Smooth muscle cell (in vitro differentiated cells): ENCODE measurements around the gene DPF3. TPM values are rescaled to one million over a fixed set of nuclear protein-coding genes. Genes with fewer than 3 reads are reported as not detected.

Experiments used
- DNase-seq: peaks from one replicate; lab custom pipeline; 2025; ENCODE audit not compliant: unreplicated experiment; lab: John Stamatoyannopoulos, UW
- H2AFZ ChIP-seq: fragments of 200-600 bp; sonication (generic); 2 replicates; pipeline ENCODE4 v1.6.0; 2016; ENCODE audit warnings: antibody characterized with exemption, low read depth, mild to moderate bottlenecking
- H3F3A ChIP-seq: fragments of 200-600 bp; sonication (generic); 2 replicates; pipeline ENCODE4 v1.6.0; 2017; ENCODE audit warnings: antibody characterized with exemption, low read depth
- H3K27ac ChIP-seq: fragments of 200-600 bp; sonication (generic); 2 replicates; pipeline ENCODE4 v1.5.1; 2016; ENCODE audit warnings: low read depth, mild to moderate bottlenecking
- H3K27me3 ChIP-seq: fragments of 200-600 bp; sonication (generic); 2 replicates; pipeline ENCODE4 v1.6.1; 2016; ENCODE audit warnings: low read depth, mild to moderate bottlenecking
- H3K36me3 ChIP-seq: fragments of 200-600 bp; sonication (generic); 2 replicates; pipeline ENCODE4 v1.5.1; 2016; ENCODE audit warnings: low read depth
- H3K4me1 ChIP-seq: fragments of 200-600 bp; sonication (generic); 2 replicates; pipeline ENCODE4 v1.5.1; 2016; ENCODE audit warnings: low read depth
- H3K4me2 ChIP-seq: fragments of 200-600 bp; sonication (generic); 2 replicates; pipeline ENCODE4 v1.6.0; 2016; ENCODE audit warnings: mild to moderate bottlenecking
- H3K4me3 ChIP-seq: fragments of 200-600 bp; sonication (generic); 2 replicates; pipeline ENCODE4 v1.5.1; 2016; ENCODE audit warnings: mild to moderate bottlenecking
- H3K79me2 ChIP-seq: fragments of 200-600 bp; sonication (generic); 2 replicates; pipeline ENCODE4 v1.6.0; 2016; ENCODE audit warnings: low read depth, mild to moderate bottlenecking
- H3K9ac ChIP-seq: fragments of 200-600 bp; sonication (generic); 2 replicates; pipeline ENCODE4 v1.6.0; 2016; ENCODE audit warnings: low read depth
- H3K9me3 ChIP-seq: fragments of 200-600 bp; sonication (generic); replicated peaks from 2 replicates; pipeline ENCODE4 v1.5.1; 2016; ENCODE audit warnings: low read depth
- H4K20me1 ChIP-seq: fragments of 200-600 bp; sonication (generic); 2 replicates; pipeline ENCODE4 v1.6.0; 2016; ENCODE audit warnings: low read depth
- WGBS: methylation state at CpG from one replicate; pipeline ENCODE4 v1.1.7; 2016; ENCODE audit warnings: low lambda C conversion rate; 5-methylcytosine and 5-hydroxymethylcytosine counted together
- polyA plus RNA-seq: library from polyadenylated mRNA; unstranded; fragments of >200 nt; fragmentation: Nextera tagmentation; extraction: Ambion mirVana; gene quantifications from 2 replicates; pipeline ENCODE4 v1.2.1, GENCODE V29; 2016
- total RNA-seq: library from RNA; depleted of rRNA; stranded (reverse); fragments of >200 nt; gene quantifications from 2 replicates; pipeline ENCODE4 v1.2.3, GENCODE V29; 2014
- TF ChIP-seq, protein P1 (sequence below): fragments of 200-600 bp; sonication (generic); IDR thresholded peaks from 2 replicates; pipeline ENCODE4 v1.5.1; 2017; ENCODE audit warnings: borderline replicate concordance, mild to moderate bottlenecking, antibody characterized with exemption; ENCODE audit not compliant: insufficient read depth, poor library complexity, severe bottlenecking

DPF3 gene
- total and polyA plus RNA-seq, 2 experiments from 2014 or later: 4.9 to 12.6 TPM

DNA sequence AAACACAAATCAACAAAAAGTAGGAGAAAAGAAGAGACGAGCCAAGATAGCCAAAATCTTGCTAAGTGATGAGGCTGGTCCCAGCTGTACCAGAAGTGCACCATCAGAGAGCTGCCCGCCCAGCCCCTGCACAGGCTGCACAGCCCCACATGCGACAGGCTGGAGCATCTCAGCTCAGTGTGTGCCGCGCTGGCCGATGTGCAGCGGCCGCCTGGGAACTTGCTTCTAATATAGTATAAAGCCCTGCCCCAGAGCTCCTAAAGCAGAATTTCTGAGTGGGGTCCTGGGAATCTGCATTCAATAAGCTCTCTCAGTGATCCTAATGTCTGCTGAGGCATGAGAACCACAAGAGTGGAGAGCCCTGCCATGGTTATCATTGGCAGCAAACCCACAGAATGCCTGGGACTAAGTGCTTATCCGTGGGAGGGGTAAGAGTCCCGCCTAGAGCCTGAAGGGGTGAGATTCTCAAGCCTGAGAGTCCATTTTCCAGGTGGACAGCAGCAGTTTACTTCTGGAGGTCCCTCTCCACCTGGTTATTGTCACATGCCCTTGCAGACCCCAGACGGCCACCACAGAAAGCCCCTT lies 171.6 kb downstream of the DPF3 start:
- Histone ChIP-seq H3K4me3 (no peak overlapping the region), H3K27ac (no peak overlapping the region), H3K27me3 (no peaks in the 10 kb centered on the region), H3K4me1 (no peaks in the 10 kb centered on the region), H3K9me3 (no peaks in the 10 kb centered on the region), H4K20me1 (no peaks in the 10 kb centered on the region), H3K36me3 (no peaks in the 10 kb centered on the region), H3K4me2 (no peak overlapping the region), H3K79me2 (no peaks in the 10 kb centered on the region), H3K9ac (no peak overlapping the region), H3F3A (no peaks in the 10 kb centered on the region), H2AFZ (no peak overlapping the region)
- DNase-seq: no peak
- WGBS: 80% methylated on average over 11 of the region's 11 CpGs
- TF ChIP-seq, protein P1, sequence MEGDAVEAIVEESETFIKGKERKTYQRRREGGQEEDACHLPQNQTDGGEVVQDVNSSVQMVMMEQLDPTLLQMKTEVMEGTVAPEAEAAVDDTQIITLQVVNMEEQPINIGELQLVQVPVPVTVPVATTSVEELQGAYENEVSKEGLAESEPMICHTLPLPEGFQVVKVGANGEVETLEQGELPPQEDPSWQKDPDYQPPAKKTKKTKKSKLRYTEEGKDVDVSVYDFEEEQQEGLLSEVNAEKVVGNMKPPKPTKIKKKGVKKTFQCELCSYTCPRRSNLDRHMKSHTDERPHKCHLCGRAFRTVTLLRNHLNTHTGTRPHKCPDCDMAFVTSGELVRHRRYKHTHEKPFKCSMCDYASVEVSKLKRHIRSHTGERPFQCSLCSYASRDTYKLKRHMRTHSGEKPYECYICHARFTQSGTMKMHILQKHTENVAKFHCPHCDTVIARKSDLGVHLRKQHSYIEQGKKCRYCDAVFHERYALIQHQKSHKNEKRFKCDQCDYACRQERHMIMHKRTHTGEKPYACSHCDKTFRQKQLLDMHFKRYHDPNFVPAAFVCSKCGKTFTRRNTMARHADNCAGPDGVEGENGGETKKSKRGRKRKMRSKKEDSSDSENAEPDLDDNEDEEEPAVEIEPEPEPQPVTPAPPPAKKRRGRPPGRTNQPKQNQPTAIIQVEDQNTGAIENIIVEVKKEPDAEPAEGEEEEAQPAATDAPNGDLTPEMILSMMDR: no peak

DNA sequence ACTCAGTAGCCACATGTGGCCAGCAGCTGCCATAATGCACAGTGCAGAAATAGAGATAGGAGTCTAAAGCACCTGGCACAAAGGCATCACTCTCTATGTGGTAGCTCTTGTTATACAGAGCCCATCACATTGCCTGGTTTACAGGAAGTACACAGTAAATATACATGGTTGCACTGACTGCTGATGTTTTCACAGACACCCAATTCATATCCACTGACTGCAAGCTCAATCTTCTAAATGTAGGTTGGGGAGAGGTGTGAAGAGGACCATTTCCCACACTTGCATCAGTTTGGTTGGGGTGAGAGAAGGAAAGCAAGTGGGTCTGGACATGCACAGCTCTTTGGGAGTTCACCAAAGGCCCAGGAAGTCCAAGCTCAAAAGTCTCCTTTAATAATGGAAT lies 172.8 kb downstream of the DPF3 start:
- no peaks in the 10 kb centered on the region for H3K9me3 ChIP-seq
- no peaks in the 10 kb centered on the region for H4K20me1 ChIP-seq
- H3K36me3 ChIP-seq: no peaks in the 10 kb centered on the region
- H2AFZ ChIP-seq: no peak overlapping the region
- no peaks in the 10 kb centered on the region for H3K27me3 ChIP-seq
- no peak overlapping the region for H3K9ac ChIP-seq
- no peak overlapping the region for H3K27ac ChIP-seq
- H3F3A ChIP-seq: no peaks in the 10 kb centered on the region
- H3K4me1 ChIP-seq: no peaks in the 10 kb centered on the region
- no peak overlapping the region for H3K4me3 ChIP-seq
- no peak overlapping the region for H3K4me2 ChIP-seq
- DNase-seq: no peak
- no peaks in the 10 kb centered on the region for H3K79me2 ChIP-seq
- TF ChIP-seq, protein P1: no peak

DNA sequence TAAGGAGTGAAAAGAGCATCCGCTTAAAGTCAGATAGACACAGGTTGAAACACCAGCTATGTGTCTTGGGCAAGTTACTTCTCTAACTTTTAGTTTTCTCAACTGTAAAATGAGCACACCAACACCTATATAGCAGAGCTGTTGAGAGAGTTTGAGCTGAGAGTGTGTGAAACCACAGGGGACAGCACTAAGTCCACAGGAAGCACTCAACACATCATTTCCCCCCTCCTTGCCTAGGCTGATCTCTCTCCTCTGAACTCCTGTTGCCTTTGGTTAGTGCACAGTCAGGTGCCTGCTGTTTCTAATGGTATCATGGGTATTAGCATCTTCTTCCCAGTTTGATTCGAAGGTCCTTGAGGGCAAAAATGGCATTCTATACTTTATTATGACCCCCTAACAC lies 176.7 kb downstream of the DPF3 start:
- DNase-seq: no peak
- no peaks in the 10 kb centered on the region for H3K79me2 ChIP-seq
- TF ChIP-seq, protein P1: no peak
- H3K9ac ChIP-seq: no peak overlapping the region
- 89% methylated on average over 2 of the region's 2 CpGs for WGBS
- H4K20me1 ChIP-seq: no peaks in the 10 kb centered on the region
- H3K9me3 ChIP-seq: no peaks in the 10 kb centered on the region
- no peaks in the 10 kb centered on the region for H3K4me1 ChIP-seq
- no peak overlapping the region for H3K4me2 ChIP-seq
- no peaks in the 10 kb centered on the region for H3F3A ChIP-seq
- no peak overlapping the region for H3K27ac ChIP-seq
- H3K27me3 ChIP-seq: no peaks in the 10 kb centered on the region
- no peak overlapping the region for H3K4me3 ChIP-seq
- H2AFZ ChIP-seq: no peak overlapping the region
- no peaks in the 10 kb centered on the region for H3K36me3 ChIP-seq

DNA sequence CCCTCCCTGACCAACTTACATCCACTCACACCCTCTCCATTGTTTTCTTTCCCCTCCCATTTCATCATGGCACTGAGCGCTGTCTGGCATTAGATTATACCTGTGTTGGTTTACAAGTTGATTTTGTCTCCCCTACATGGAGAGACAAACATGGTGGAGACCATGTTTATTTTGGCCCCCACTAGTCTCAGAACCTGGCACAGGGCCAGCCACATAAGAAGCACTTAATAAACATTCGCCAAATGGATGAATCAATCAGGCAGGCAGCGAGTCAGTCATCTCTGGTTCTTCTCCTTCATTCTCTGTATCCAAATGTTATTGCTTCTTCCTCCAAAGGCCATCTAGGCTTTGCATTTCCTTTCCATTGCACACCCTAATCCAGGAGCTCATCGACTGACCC lies 177.4 kb downstream of the DPF3 start:
- Histone ChIP-seq H3K27me3 (no peaks in the 10 kb centered on the region), H3K4me3 (no peak overlapping the region), H4K20me1 (no peaks in the 10 kb centered on the region), H3K27ac (no peak overlapping the region), H3F3A (no peaks in the 10 kb centered on the region), H3K4me1 (no peaks in the 10 kb centered on the region), H3K4me2 (no peak overlapping the region), H3K9me3 (no peaks in the 10 kb centered on the region), H3K79me2 (no peaks in the 10 kb centered on the region), H3K36me3 (no peaks in the 10 kb centered on the region), H2AFZ (no peak overlapping the region), H3K9ac (no peak overlapping the region)
- TF ChIP-seq, protein P1: no peak
- no peak for DNase-seq
- 95% methylated on average over 4 of the region's 4 CpGs for WGBS
